IMR-90 (cell line): Measurements from ENCODE around the gene GNB5.

Experiments
- ELK1 ChIP-seq: fragments of 150-350 bp; IDR thresholded peaks from 2 replicates; pipeline ENCODE4 v1.6.1; 2016; ENCODE audit warnings: low read depth, mild to moderate bottlenecking, low read length, moderate library complexity, borderline replicate concordance
- FOS ChIP-seq: fragments of 150-350 bp; IDR thresholded peaks from 2 replicates; pipeline ENCODE4 v1.6.1; 2016; ENCODE audit warnings: low read depth, low read length
- MAFK ChIP-seq: IDR thresholded peaks from 2 replicates; pipeline ENCODE4 v1.6.1; 2012; ENCODE audit warnings: low read depth, low read length, improper control_type of control experiment
- POLR2A ChIP-seq: IDR thresholded peaks from 2 replicates; pipeline ENCODE4 v1.6.1; 2012; ENCODE audit warnings: mild to moderate bottlenecking, low read depth, low read length
- RFX5 ChIP-seq: IDR thresholded peaks from 2 replicates; pipeline ENCODE4 v1.8.0; 2012; ENCODE audit warnings: low read depth, mild to moderate bottlenecking, low read length, moderate library complexity
- SMC3 ChIP-seq: fragments of 150-350 bp; IDR thresholded peaks from 2 replicates; pipeline ENCODE4 v1.6.1; 2016; ENCODE audit warnings: low read depth, mild to moderate bottlenecking, antibody characterized with exemption, low read length, moderate library complexity
- TF ChIP-seq, protein P1 (sequence below): conservative IDR thresholded peaks from 2 replicates; pipeline ENCODE4 v1.5.1; 2012; ENCODE audit warnings: mild to moderate bottlenecking, low read depth, low read length, improper control_type of control experiment

GRCh38 chr15:52068004-52068615, 123.1 kb downstream of the GNB5 start:
- TF ChIP-seq, protein P1, sequence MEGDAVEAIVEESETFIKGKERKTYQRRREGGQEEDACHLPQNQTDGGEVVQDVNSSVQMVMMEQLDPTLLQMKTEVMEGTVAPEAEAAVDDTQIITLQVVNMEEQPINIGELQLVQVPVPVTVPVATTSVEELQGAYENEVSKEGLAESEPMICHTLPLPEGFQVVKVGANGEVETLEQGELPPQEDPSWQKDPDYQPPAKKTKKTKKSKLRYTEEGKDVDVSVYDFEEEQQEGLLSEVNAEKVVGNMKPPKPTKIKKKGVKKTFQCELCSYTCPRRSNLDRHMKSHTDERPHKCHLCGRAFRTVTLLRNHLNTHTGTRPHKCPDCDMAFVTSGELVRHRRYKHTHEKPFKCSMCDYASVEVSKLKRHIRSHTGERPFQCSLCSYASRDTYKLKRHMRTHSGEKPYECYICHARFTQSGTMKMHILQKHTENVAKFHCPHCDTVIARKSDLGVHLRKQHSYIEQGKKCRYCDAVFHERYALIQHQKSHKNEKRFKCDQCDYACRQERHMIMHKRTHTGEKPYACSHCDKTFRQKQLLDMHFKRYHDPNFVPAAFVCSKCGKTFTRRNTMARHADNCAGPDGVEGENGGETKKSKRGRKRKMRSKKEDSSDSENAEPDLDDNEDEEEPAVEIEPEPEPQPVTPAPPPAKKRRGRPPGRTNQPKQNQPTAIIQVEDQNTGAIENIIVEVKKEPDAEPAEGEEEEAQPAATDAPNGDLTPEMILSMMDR: no peak
- no peak for TF ChIP-seq MAFK
- TF ChIP-seq POLR2A: no peak
- TF ChIP-seq FOS: no peak
- TF ChIP-seq RFX5: no peak
- TF ChIP-seq SMC3: no peak
- no peak for TF ChIP-seq ELK1
